Measurements from ENCODE around the gene TMC7.

- TF ChIP-seq SUZ12 (IDR thresholded peaks at IDR 0.05; ENCODE audit: extremely low read depth, insufficient read depth, insufficient read length) (no peak), YY1 (IDR thresholded peaks at IDR 0.05; ENCODE audit: insufficient read depth, insufficient read length) (no peak), ZNF274 (IDR thresholded peaks at IDR 0.05; ENCODE audit: low read depth, low read length) (no peak)
Measured at GRCh38 chr16:19020689-19021088, 37.0 kb downstream of the TMC7 start.
